Measurements from ENCODE around the gene SLC22A31.

DNA sequence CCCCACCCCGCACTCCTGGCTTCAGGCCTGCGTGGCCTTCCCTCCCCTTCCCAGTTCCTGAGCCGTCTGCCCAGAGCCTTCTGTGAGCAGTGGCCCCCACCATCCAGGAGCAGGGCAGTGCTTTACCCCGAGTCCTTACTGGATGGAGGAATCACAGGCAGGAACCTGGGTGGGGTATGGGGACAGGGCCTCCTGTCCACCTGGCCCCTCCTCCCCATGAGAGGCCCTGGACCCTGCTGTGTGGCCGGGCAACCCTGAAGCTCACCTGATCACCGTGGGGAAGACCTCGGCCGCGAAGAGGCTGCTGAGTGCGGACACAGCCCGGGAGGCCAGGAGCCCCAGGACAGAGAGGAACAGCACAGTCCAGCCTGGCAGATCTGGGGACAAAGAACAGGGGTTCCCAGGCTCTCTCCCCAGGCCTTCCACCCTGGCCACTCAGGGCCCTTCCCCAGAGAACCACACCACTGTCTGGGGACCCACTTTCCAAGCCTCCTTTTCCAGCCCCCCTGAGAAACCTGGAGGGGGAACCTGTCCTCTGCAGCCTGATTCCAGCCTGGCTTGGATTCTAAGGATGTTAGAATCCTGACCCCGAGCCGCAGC, 3.2 kb downstream of the SLC22A31 start:
- TF ChIP-seq, protein P1, sequence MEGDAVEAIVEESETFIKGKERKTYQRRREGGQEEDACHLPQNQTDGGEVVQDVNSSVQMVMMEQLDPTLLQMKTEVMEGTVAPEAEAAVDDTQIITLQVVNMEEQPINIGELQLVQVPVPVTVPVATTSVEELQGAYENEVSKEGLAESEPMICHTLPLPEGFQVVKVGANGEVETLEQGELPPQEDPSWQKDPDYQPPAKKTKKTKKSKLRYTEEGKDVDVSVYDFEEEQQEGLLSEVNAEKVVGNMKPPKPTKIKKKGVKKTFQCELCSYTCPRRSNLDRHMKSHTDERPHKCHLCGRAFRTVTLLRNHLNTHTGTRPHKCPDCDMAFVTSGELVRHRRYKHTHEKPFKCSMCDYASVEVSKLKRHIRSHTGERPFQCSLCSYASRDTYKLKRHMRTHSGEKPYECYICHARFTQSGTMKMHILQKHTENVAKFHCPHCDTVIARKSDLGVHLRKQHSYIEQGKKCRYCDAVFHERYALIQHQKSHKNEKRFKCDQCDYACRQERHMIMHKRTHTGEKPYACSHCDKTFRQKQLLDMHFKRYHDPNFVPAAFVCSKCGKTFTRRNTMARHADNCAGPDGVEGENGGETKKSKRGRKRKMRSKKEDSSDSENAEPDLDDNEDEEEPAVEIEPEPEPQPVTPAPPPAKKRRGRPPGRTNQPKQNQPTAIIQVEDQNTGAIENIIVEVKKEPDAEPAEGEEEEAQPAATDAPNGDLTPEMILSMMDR (conservative IDR thresholded peaks at IDR 0.05; ENCODE audit: low read length): no peak
- no peak for TF ChIP-seq EZH2phosphoT487 (IDR thresholded peaks at IDR 0.05; ENCODE audit: borderline replicate concordance, low read depth, low read length)
